Gastrocnemius medialis (tissue), 4 donors: ENCODE measurements around the gene ZP1.

Experiments used
- CTCF ChIP-seq, 5 experiments: fragments of 450-650 bp in 3 of 5; fragments of 200-600 bp in 2 of 5; sonication (generic) in 2 of 5; IDR thresholded peaks in 4 of 5; conservative IDR thresholded peaks in 1 of 5; 1 replicate in 4 of 5; 2 replicates in 1 of 5; pipeline ENCODE4 v1.5.1; 2016 to 2019; ENCODE audit warnings: antibody characterized with exemption in 5 of 5, mild to moderate bottlenecking in 3 of 5, moderate library complexity in 3 of 5
- POLR2A ChIP-seq, 2 donors: fragments of 450-650 bp; IDR thresholded peaks; one replicate each; pipeline ENCODE4 v1.6.1; 2017; ENCODE audit warnings: antibody characterized with exemption in 2 of 2, mild to moderate bottlenecking in 2 of 2, moderate library complexity in 2 of 2

- TF ChIP-seq CTCF (IDR thresholded peaks at IDR 0.05 in 4 of 5, conservative IDR thresholded peaks at IDR 0.05 in 1 of 5) (no peak), POLR2A (IDR thresholded peaks at IDR 0.05) (no peak)
These were observed 8.8 kb downstream of the ZP1 start for GRCh38 chr11:60876168-60876485.
